ENCODE data around the gene R3HDM2. TPM values are rescaled to one million over a fixed set of nuclear protein-coding genes. Genes with fewer than 3 reads are reported as not detected.

Gene R3HDM2
- total RNA-seq, 1 donor from 2014 or later: 30.2 TPM

- ATAC-seq: peak; percentile 64
Observed at GRCh38 chr12:57238854-57239554, 191.8 kb downstream of the R3HDM2 start.

- ATAC-seq: no peak
Observed at GRCh38 chr12:57237932-57238853, 192.7 kb downstream of the R3HDM2 start.

GRCh38 chr12:57237596-57237931 is 193.3 kb downstream of the R3HDM2 start:
- peak; percentile 1 for ATAC-seq

- ATAC-seq: peak; percentile 24
Observed at GRCh38 chr12:57236925-57237595, 193.8 kb downstream of the R3HDM2 start.

- ATAC-seq: no peak
Observed at GRCh38 chr12:57236201-57236924, 194.5 kb downstream of the R3HDM2 start.

- no peak for ATAC-seq
Observed at GRCh38 chr12:57235728-57236131, 195.1 kb downstream of the R3HDM2 start.

- ATAC-seq: peak; percentile 70
Observed at GRCh38 chr12:57235017-57235727, 195.7 kb downstream of the R3HDM2 start.

- no peak for ATAC-seq
Observed at GRCh38 chr12:57234571-57235016, 196.2 kb downstream of the R3HDM2 start.

- ATAC-seq: no peak
Observed at GRCh38 chr12:57234233-57234570, 196.6 kb downstream of the R3HDM2 start.

- no peak for ATAC-seq
Observed at GRCh38 chr12:57233357-57234232, 197.2 kb downstream of the R3HDM2 start.

- ATAC-seq: peak; percentile 1
Observed at GRCh38 chr12:57232156-57232756, 198.6 kb downstream of the R3HDM2 start.

- ATAC-seq: no peak
Observed at GRCh38 chr12:57231276-57232021, 199.4 kb downstream of the R3HDM2 start.

GRCh38 chr12:57230381-57231155 is 200.3 kb downstream of the R3HDM2 start:
- ATAC-seq: no peak

GRCh38 chr12:57229634-57230380 is 201.0 kb downstream of the R3HDM2 start, which contains the start of gene SHMT2:
Gene SHMT2 (plus strand): TSS chr12:57229711. CDS start chr12:57229779, 68 bp downstream.
- peak; percentile 50 for ATAC-seq

- no peak for ATAC-seq
Observed at GRCh38 chr12:57229046-57229633, 201.7 kb downstream of the R3HDM2 start.

GRCh38 chr12:57227315-57228115 is 203.3 kb downstream of the R3HDM2 start:
- peak; percentile 27 for ATAC-seq
